Stromal cell of bone marrow (primary cell): Measurements from ENCODE around the gene GRID2.

Experiments used
- DNase-seq: peaks from one replicate; pipeline ENCODE4 v3.0.0-alpha.2; 2012; ENCODE audit warnings: low read depth

The GRID2 gene

GRCh38 chr4:93684571-93684970, 1380.8 kb downstream of the GRID2 start:
- DNase-seq, result no peak

- no peak for DNase-seq
Observed at GRCh38 chr4:93687304-93687703, 1383.5 kb downstream of the GRID2 start.

GRCh38 chr4:93688978-93689377, 1385.2 kb downstream of the GRID2 start:
- DNase-seq, result no peak

- DNase-seq, result no peak
Observed at GRCh38 chr4:93693141-93693540, 1389.4 kb downstream of the GRID2 start.

GRCh38 chr4:93698686-93699085, 1394.9 kb downstream of the GRID2 start:
- no peak for DNase-seq

- no peak for DNase-seq
Observed at GRCh38 chr4:93700571-93700970, 1396.8 kb downstream of the GRID2 start.

- no peak for DNase-seq
Observed at GRCh38 chr4:93710101-93710846, 1406.5 kb downstream of the GRID2 start.

GRCh38 chr4:93710847-93711430, 1407.2 kb downstream of the GRID2 start:
- no peak for DNase-seq

- DNase-seq, result no peak
Observed at GRCh38 chr4:93718233-93718632, 1414.5 kb downstream of the GRID2 start.

GRCh38 chr4:93719552-93719951, 1415.8 kb downstream of the GRID2 start:
- DNase-seq, result no peak

- DNase-seq, result no peak
Observed at GRCh38 chr4:93722446-93722845, 1418.7 kb downstream of the GRID2 start.

GRCh38 chr4:93730251-93730650, 1426.5 kb downstream of the GRID2 start:
- no peak for DNase-seq

- no peak for DNase-seq
Observed at GRCh38 chr4:93730760-93731159, 1427.0 kb downstream of the GRID2 start.

- DNase-seq, result no peak
Observed at GRCh38 chr4:93731456-93731855, 1427.7 kb downstream of the GRID2 start.

GRCh38 chr4:93732509-93732908, 1428.7 kb downstream of the GRID2 start:
- DNase-seq, result no peak

GRCh38 chr4:93740890-93741289, 1437.1 kb downstream of the GRID2 start:
- DNase-seq, result no peak

- DNase-seq, result no peak
Observed at GRCh38 chr4:93743022-93743421, 1439.3 kb downstream of the GRID2 start.

- DNase-seq, result no peak
Observed at GRCh38 chr4:93743635-93744034, 1439.9 kb downstream of the GRID2 start.

GRCh38 chr4:93744961-93745360, 1441.2 kb downstream of the GRID2 start:
- DNase-seq, result no peak

GRCh38 chr4:93746031-93746430, 1442.3 kb downstream of the GRID2 start:
- no peak for DNase-seq

- DNase-seq, result no peak
Observed at GRCh38 chr4:93747220-93747619, 1443.5 kb downstream of the GRID2 start.

GRCh38 chr4:93748373-93749291, 1444.9 kb downstream of the GRID2 start:
- no peak for DNase-seq

- no peak for DNase-seq
Observed at GRCh38 chr4:93749292-93749761, 1445.6 kb downstream of the GRID2 start.
